ENCODE results near the gene TMEM140. TPM values are rescaled to one million over a fixed set of nuclear protein-coding genes. Genes with fewer than 3 reads are reported as not detected.

TMEM140 gene
- total RNA-seq, 2 donors from 2014 or later: not detected

- TF ChIP-seq, protein P1, sequence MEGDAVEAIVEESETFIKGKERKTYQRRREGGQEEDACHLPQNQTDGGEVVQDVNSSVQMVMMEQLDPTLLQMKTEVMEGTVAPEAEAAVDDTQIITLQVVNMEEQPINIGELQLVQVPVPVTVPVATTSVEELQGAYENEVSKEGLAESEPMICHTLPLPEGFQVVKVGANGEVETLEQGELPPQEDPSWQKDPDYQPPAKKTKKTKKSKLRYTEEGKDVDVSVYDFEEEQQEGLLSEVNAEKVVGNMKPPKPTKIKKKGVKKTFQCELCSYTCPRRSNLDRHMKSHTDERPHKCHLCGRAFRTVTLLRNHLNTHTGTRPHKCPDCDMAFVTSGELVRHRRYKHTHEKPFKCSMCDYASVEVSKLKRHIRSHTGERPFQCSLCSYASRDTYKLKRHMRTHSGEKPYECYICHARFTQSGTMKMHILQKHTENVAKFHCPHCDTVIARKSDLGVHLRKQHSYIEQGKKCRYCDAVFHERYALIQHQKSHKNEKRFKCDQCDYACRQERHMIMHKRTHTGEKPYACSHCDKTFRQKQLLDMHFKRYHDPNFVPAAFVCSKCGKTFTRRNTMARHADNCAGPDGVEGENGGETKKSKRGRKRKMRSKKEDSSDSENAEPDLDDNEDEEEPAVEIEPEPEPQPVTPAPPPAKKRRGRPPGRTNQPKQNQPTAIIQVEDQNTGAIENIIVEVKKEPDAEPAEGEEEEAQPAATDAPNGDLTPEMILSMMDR (conservative IDR thresholded peaks at IDR 0.05): no peak
- DNase-seq: no peak
- no peak overlapping the region for H3K27ac Mint-ChIP-seq
- H3K9me3 Mint-ChIP-seq: peaks cover 54% of the 10 kb centered on the region
- Histone ChIP-seq H3K4me1 (ENCODE audit: control insufficient read depth, insufficient read depth, low read length) (peaks cover 4% of the 10 kb centered on the region), H3K4me3 (ENCODE audit: low read length) (no peak overlapping the region), H3K36me3 (ENCODE audit: control insufficient read depth, insufficient read depth, low read length) (peaks cover 4% of the 10 kb centered on the region), H3K27me3 (ENCODE audit: control insufficient read depth, insufficient read depth, low read length, poor library complexity, severe bottlenecking) (no peaks in the 10 kb centered on the region), H3K27ac (ENCODE audit: low read depth, low read length) (no peak overlapping the region), H3K9ac (ENCODE audit: extremely low read depth, low read length, poor library complexity, severe bottlenecking) (no peak overlapping the region), H3K9me3 (ENCODE audit: control insufficient read depth, low read length) (peaks cover 46% of the 10 kb centered on the region)
- H3K27me3 Mint-ChIP-seq (ENCODE audit: insufficient read depth): no peaks in the 10 kb centered on the region
- WGBS, 2 experiments (ENCODE audit: insufficient coverage in 1 of 2, insufficient read length in 1 of 2): 92 to 94% methylated on average over 4 to 6 of the region's 6 CpGs
- H3K36me3 Mint-ChIP-seq (ENCODE audit: low read depth): peaks cover 66% of the 10 kb centered on the region
- no peak overlapping the region for H3K4me3 Mint-ChIP-seq
- peaks cover 16% of the 10 kb centered on the region for H3K4me1 Mint-ChIP-seq
Observed at GRCh38 chr7:135158874-135159273, 11.0 kb downstream of the TMEM140 start.

DNA sequence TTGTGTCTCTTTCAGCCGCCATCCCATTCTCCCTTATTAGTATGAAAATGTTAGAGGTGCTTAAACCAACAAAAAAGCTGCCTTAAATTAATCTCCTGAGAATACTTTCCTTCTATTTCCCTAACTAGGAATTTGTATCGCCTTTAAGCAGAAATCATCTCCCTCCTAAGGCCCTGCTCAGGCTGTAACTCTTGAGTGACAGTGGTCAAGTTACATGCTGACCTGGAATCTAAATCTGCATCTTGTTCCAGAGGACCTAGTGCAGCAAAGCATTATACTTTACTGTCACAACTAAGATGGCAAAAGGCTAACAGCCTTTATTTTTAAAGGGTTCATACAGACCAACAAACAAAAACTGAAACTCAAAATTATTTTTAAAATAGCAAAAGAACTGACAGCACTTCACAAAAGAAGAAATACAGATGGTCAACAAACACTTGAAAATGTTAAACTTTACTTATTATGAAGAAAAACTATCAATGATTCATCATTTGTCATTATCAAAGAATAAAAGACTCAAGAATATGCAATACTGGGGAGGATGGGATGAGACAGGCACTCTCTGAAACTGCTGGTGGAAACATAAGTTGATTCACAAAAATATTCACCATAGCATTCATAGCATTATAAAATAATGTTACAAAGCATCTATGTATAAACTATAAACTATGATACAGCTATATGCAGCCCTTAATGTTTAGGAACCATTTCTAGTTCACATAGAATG, 11.7 kb downstream of the TMEM140 start:
- Histone ChIP-seq H3K9me3 (ENCODE audit: control insufficient read depth, low read length) (peaks cover 46% of the 10 kb centered on the region), H3K9ac (ENCODE audit: extremely low read depth, low read length, poor library complexity, severe bottlenecking) (no peak overlapping the region), H3K36me3 (ENCODE audit: control insufficient read depth, insufficient read depth, low read length) (peaks cover 10% of the 10 kb centered on the region), H3K27me3 (ENCODE audit: control insufficient read depth, insufficient read depth, low read length, poor library complexity, severe bottlenecking) (no peaks in the 10 kb centered on the region), H3K4me1 (ENCODE audit: control insufficient read depth, insufficient read depth, low read length) (peaks cover 4% of the 10 kb centered on the region), H3K27ac (ENCODE audit: low read depth, low read length) (no peak overlapping the region), H3K4me3 (ENCODE audit: low read length) (no peak overlapping the region)
- Mint-ChIP-seq H3K27ac (no peak overlapping the region), H3K4me3 (no peak overlapping the region), H3K4me1 (peaks cover 16% of the 10 kb centered on the region), H3K27me3 (ENCODE audit: insufficient read depth) (no peaks in the 10 kb centered on the region), H3K9me3 (peaks cover 50% of the 10 kb centered on the region), H3K36me3 (ENCODE audit: low read depth) (peaks cover 71% of the 10 kb centered on the region)
- no peak for DNase-seq
- WGBS, 2 experiments (ENCODE audit: insufficient coverage in 1 of 2, insufficient read length in 1 of 2): 78 to 90% methylated on average over 1 to 2 of the region's 2 CpGs
- TF ChIP-seq, protein P1 (conservative IDR thresholded peaks at IDR 0.05): no peak

GRCh38 chr7:135160098-135160857, 12.4 kb downstream of the TMEM140 start:
- Histone ChIP-seq H3K36me3 (ENCODE audit: control insufficient read depth, insufficient read depth, low read length) (peaks cover 14% of the 10 kb centered on the region), H3K27ac (ENCODE audit: low read depth, low read length) (peak overlapping the region; percentile 42), H3K27me3 (ENCODE audit: control insufficient read depth, insufficient read depth, low read length, poor library complexity, severe bottlenecking) (no peaks in the 10 kb centered on the region), H3K9ac (ENCODE audit: extremely low read depth, low read length, poor library complexity, severe bottlenecking) (no peak overlapping the region), H3K4me1 (ENCODE audit: control insufficient read depth, insufficient read depth, low read length) (peaks cover 4% of the 10 kb centered on the region), H3K9me3 (ENCODE audit: control insufficient read depth, low read length) (peaks cover 40% of the 10 kb centered on the region), H3K4me3 (ENCODE audit: low read length) (no peak overlapping the region)
- H3K27ac Mint-ChIP-seq: peak overlapping the region; percentile 19
- H3K27me3 Mint-ChIP-seq (ENCODE audit: insufficient read depth): no peaks in the 10 kb centered on the region
- DNase-seq: no peak
- peaks cover 77% of the 10 kb centered on the region for H3K36me3 Mint-ChIP-seq (ENCODE audit: low read depth)
- H3K4me1 Mint-ChIP-seq: peaks cover 16% of the 10 kb centered on the region
- WGBS, 2 experiments (ENCODE audit: insufficient coverage in 1 of 2, insufficient read length in 1 of 2): 94 to 100% methylated on average over 2 to 5 of the region's 5 CpGs
- H3K4me3 Mint-ChIP-seq: no peak overlapping the region
- peaks cover 43% of the 10 kb centered on the region for H3K9me3 Mint-ChIP-seq
- TF ChIP-seq, protein P1 (conservative IDR thresholded peaks at IDR 0.05): no peak
